Measurements from ENCODE around the gene PARP8. TPM values are rescaled to one million over a fixed set of nuclear protein-coding genes. Genes with fewer than 3 reads are reported as not detected.

Gene PARP8
- total RNA-seq, 1 donor = 30.8 TPM

DNA sequence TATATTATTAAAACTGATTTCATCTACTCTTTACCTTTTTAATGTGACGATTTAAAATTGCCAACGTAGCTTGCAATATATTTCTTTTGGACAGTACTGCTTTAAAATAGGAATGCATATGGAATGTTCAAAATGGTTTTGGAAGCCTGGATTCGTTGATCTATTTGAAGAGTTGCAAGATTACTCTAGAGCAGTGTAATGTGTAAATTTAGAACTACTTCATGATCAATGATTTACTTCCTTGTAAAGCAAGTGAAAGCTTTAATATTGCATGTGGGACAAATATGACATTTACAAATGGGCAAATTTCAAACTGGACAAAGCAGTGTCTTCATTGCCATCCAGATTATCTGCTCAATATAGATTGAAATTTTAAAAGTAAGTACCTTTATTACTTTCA, 38.3 kb downstream of the PARP8 start:
- Histone ChIP-seq H3K27ac (ENCODE audit: low read depth, low read length) (no peak overlapping the region), H3K36me3 (ENCODE audit: insufficient read depth, low read length) (no peaks in the 10 kb centered on the region), H4K20me1 (ENCODE audit: insufficient read depth, low read length) (no peaks in the 10 kb centered on the region), H2AFZ (ENCODE audit: low read length) (no peak overlapping the region), H3K79me2 (ENCODE audit: insufficient read depth, low read length) (no peaks in the 10 kb centered on the region), H3K4me3 (ENCODE audit: insufficient read depth, low read length) (no peak overlapping the region), H3K4me1 (ENCODE audit: insufficient read depth, low read length) (peaks cover 3% of the 10 kb centered on the region), H3K27me3 (ENCODE audit: insufficient read depth, low read length) (no peaks in the 10 kb centered on the region), H3K9me3 (ENCODE audit: low read depth, low read length) (no peaks in the 10 kb centered on the region), H3K4me2 (ENCODE audit: insufficient read depth, low read length) (no peak overlapping the region)
- TF ChIP-seq, protein P1, sequence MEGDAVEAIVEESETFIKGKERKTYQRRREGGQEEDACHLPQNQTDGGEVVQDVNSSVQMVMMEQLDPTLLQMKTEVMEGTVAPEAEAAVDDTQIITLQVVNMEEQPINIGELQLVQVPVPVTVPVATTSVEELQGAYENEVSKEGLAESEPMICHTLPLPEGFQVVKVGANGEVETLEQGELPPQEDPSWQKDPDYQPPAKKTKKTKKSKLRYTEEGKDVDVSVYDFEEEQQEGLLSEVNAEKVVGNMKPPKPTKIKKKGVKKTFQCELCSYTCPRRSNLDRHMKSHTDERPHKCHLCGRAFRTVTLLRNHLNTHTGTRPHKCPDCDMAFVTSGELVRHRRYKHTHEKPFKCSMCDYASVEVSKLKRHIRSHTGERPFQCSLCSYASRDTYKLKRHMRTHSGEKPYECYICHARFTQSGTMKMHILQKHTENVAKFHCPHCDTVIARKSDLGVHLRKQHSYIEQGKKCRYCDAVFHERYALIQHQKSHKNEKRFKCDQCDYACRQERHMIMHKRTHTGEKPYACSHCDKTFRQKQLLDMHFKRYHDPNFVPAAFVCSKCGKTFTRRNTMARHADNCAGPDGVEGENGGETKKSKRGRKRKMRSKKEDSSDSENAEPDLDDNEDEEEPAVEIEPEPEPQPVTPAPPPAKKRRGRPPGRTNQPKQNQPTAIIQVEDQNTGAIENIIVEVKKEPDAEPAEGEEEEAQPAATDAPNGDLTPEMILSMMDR (IDR thresholded peaks at IDR 0.05; ENCODE audit: extremely low read depth, low read depth, low read length) = no peak
- no peak for DNase-seq (ENCODE audit: insufficient read length, low spot score, missing footprints)

DNA sequence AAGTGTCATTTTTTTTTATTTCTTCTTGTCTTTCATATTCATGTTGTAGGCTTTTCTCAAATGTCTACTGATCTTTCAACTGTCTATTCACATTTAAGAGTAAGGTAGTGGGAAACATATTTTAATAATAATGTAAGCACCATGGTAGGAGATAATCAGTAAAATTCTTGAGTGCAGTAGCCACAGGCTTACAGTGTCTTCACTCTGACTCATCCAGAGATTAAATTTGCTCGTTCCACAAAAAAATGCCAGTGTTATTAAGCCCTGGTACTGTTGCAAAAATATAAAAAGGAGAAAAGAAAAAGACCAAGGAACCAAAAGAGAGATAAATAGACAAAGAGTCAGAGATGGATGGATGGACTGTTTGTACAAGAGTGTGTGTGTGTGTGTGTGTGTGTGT, 43.0 kb downstream of the PARP8 start:
- Histone ChIP-seq H3K4me1 (ENCODE audit: insufficient read depth, low read length) (peaks cover 3% of the 10 kb centered on the region), H3K36me3 (ENCODE audit: insufficient read depth, low read length) (no peaks in the 10 kb centered on the region), H3K4me2 (ENCODE audit: insufficient read depth, low read length) (no peak overlapping the region), H3K79me2 (ENCODE audit: insufficient read depth, low read length) (peaks cover 5% of the 10 kb centered on the region), H2AFZ (ENCODE audit: low read length) (no peak overlapping the region), H3K4me3 (ENCODE audit: insufficient read depth, low read length) (no peak overlapping the region), H3K9me3 (ENCODE audit: low read depth, low read length) (no peaks in the 10 kb centered on the region), H3K27me3 (ENCODE audit: insufficient read depth, low read length) (no peaks in the 10 kb centered on the region), H3K27ac (ENCODE audit: low read depth, low read length) (no peak overlapping the region), H4K20me1 (ENCODE audit: insufficient read depth, low read length) (no peaks in the 10 kb centered on the region)
- no peak for DNase-seq (ENCODE audit: insufficient read length, low spot score, missing footprints)
- TF ChIP-seq, protein P1 (IDR thresholded peaks at IDR 0.05; ENCODE audit: extremely low read depth, low read depth, low read length) = no peak

DNA sequence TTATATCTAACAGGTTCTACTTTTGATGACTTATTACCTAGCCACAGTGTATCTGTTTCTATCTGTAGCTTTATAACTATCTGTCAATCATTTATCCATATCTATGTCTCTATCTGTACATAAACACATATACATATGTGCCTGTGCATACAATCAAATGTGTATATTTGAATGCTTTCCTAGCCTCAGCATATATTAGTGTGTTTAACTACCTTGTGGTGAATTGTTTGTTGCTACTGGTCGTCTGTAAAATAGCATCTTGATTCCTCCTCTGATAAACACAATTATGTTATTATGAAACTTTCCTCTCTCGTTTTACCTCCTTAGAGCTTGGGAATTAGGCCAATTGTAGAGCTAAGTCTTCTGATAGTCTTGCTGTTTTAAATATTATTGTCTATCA, 44.4 kb downstream of the PARP8 start:
- no peak for DNase-seq (ENCODE audit: insufficient read length, low spot score, missing footprints)
- Histone ChIP-seq H3K27ac (ENCODE audit: low read depth, low read length) (no peak overlapping the region), H4K20me1 (ENCODE audit: insufficient read depth, low read length) (no peaks in the 10 kb centered on the region), H2AFZ (ENCODE audit: low read length) (no peak overlapping the region), H3K4me2 (ENCODE audit: insufficient read depth, low read length) (peak overlapping the region; percentile 46), H3K27me3 (ENCODE audit: insufficient read depth, low read length) (no peaks in the 10 kb centered on the region), H3K36me3 (ENCODE audit: insufficient read depth, low read length) (no peaks in the 10 kb centered on the region), H3K4me1 (ENCODE audit: insufficient read depth, low read length) (peaks cover 3% of the 10 kb centered on the region), H3K4me3 (ENCODE audit: insufficient read depth, low read length) (no peak overlapping the region), H3K79me2 (ENCODE audit: insufficient read depth, low read length) (peaks cover 5% of the 10 kb centered on the region), H3K9me3 (ENCODE audit: low read depth, low read length) (no peaks in the 10 kb centered on the region)
- TF ChIP-seq, protein P1 (IDR thresholded peaks at IDR 0.05; ENCODE audit: extremely low read depth, low read depth, low read length) = no peak

DNA sequence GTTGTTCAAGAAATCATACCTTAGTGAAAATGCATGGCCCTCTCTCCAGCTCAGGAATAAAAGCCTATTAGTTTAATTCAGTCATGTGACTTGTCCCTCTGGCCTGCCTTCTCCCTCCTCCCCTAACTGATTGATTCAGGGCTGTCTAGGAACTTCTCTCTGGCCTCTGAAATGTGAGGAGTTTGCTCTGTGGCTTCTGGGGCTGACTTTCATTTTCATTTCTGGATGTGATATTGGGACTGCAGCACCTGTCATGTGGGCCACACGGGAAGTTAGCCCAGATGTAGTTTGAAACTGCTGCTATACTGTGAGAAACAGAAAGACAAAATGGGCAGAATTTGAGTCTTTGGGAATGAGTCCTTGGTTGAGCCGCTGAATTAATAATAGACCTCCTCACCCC, 44.8 kb downstream of the PARP8 start:
- DNase-seq (ENCODE audit: insufficient read length, low spot score, missing footprints) = no peak
- H3K27ac ChIP-seq (ENCODE audit: low read depth, low read length) = no peak overlapping the region
- TF ChIP-seq, protein P1 (IDR thresholded peaks at IDR 0.05; ENCODE audit: extremely low read depth, low read depth, low read length) = no peak
- H4K20me1 ChIP-seq (ENCODE audit: insufficient read depth, low read length) = no peaks in the 10 kb centered on the region
- peaks cover 5% of the 10 kb centered on the region for H3K79me2 ChIP-seq (ENCODE audit: insufficient read depth, low read length)
- peaks cover 3% of the 10 kb centered on the region for H3K4me1 ChIP-seq (ENCODE audit: insufficient read depth, low read length)
- H3K36me3 ChIP-seq (ENCODE audit: insufficient read depth, low read length) = no peaks in the 10 kb centered on the region
- peak overlapping the region; percentile 46 for H3K4me2 ChIP-seq (ENCODE audit: insufficient read depth, low read length)
- no peaks in the 10 kb centered on the region for H3K27me3 ChIP-seq (ENCODE audit: insufficient read depth, low read length)
- H3K9me3 ChIP-seq (ENCODE audit: low read depth, low read length) = no peaks in the 10 kb centered on the region
- H3K4me3 ChIP-seq (ENCODE audit: insufficient read depth, low read length) = no peak overlapping the region
- H2AFZ ChIP-seq (ENCODE audit: low read length) = no peak overlapping the region

All from osteoblast (primary cell).